Heart left ventricle (tissue), 16 donors: ENCODE data around the gene ZNF146. TPM values are rescaled to one million over a fixed set of nuclear protein-coding genes. Genes with fewer than 3 reads are reported as not detected.
"Not testable (repeated sequence)": the region's sequence is repeated elsewhere in the genome, so short reads cannot be mapped to it uniquely, and the experiment has no call there.

Experiments used
- ATAC-seq, 4 donors: fragments of 200-7000 bp; cut with Tn5 transposase; one replicate each; pipeline ENCODE4 v1.9.1; 2020 to 2022; ENCODE audit warnings: moderate library complexity in 4 of 4, mild to moderate bottlenecking in 3 of 4, moderate number of reproducible peaks in 1 of 4
- DNase-seq, 5 donors: peaks; one replicate each; pipeline ENCODE4 v3.0.0-alpha.2; 2020
- H3K27ac ChIP-seq, 12 donors: fragments of 200-600 bp; sonication (generic) in 4 of 12; one replicate each; pipeline versions ENCODE4 v1.5.0 to v1.8.0; 2016 to 2022; ENCODE audit warnings: mild to moderate bottlenecking in 2 of 12
- H3K27me3 ChIP-seq, 9 donors: fragments of 200-600 bp; sonication (generic) in 2 of 9; one replicate each; pipeline versions ENCODE4 v1.5.1 to v1.8.0; 2016 to 2022; ENCODE audit warnings: mild to moderate bottlenecking in 3 of 9
- H3K36me3 ChIP-seq, 9 donors: fragments of 200-600 bp; sonication (generic) in 2 of 9; one replicate each; pipeline versions ENCODE4 v1.5.0 to v1.8.0; 2018 to 2022; ENCODE audit warnings: mild to moderate bottlenecking in 2 of 9
- H3K4me1 ChIP-seq, 12 donors: fragments of 200-600 bp; sonication (generic) in 4 of 12; one replicate each; pipeline versions ENCODE4 v1.5.0 to v1.8.0; 2016 to 2022; ENCODE audit warnings: mild to moderate bottlenecking in 3 of 12
- H3K4me3 ChIP-seq, 12 donors: fragments of 200-600 bp; sonication (generic) in 4 of 12; one replicate each; pipeline versions ENCODE4 v1.5.0 to v1.8.0; 2017 to 2022; ENCODE audit warnings: mild to moderate bottlenecking in 9 of 12, moderate library complexity in 4 of 12
- H3K9me3 ChIP-seq, 12 donors: fragments of 200-600 bp; sonication (generic) in 4 of 12; one replicate each; pipeline versions ENCODE4 v1.5.0 to v1.8.0; 2016 to 2022; ENCODE audit warnings: mild to moderate bottlenecking in 1 of 12
- CTCF ChIP-seq, 12 donors: fragments of 200-600 bp; sonication (generic) in 4 of 12; IDR thresholded peaks; one replicate each; pipeline versions ENCODE4 v1.5.0 to v1.8.0; 2018 to 2022; ENCODE audit warnings: antibody characterized with exemption in 12 of 12, mild to moderate bottlenecking in 5 of 12
- POLR2A ChIP-seq, 2 donors: fragments of 450-650 bp; IDR thresholded peaks; one replicate each; pipeline ENCODE4 v1.6.1; 2017; ENCODE audit warnings: antibody characterized with exemption in 2 of 2, mild to moderate bottlenecking in 2 of 2, moderate library complexity in 2 of 2
- WGBS, 4 donors: extraction: QIAGEN DNeasy Blood & Tissue Kit in 2 of 4; methylation state at CpG; one replicate each; pipeline versions ENCODE4 v1.1.5 to v1.1.7; 2013 to 2018; 5-methylcytosine and 5-hydroxymethylcytosine counted together
- intact Hi-C, 10 donors: fragments of 100-400 bp; cut with DNase I; formaldehyde crosslinking; loops; one replicate each; pipeline versions ENCODE4 v1.11.1 to v1.14.2; 2022
- polyA plus RNA-seq, 2 donors: library from polyadenylated mRNA; stranded (reverse); fragments of 200-250 nt; gene quantifications; one replicate each; pipeline ENCODE4 v1.2.3, GENCODE V29; 2013
- total RNA-seq, 9 donors: library from RNA; depleted of rRNA in 2 of 9; stranded (reverse); fragments of >200 nt in 2 of 9; fragmentation: NEBNext Ultra II Directional in 3 of 9; extraction: Animal tissue kit (Norgen Biotek cat#: 25700) in 3 of 9; gene quantifications; one replicate each; pipeline versions ENCODE4 v1.1.0 to v1.2.4, GENCODE V29; 2016 to 2023
- donor health status: ischemic (EF 13 %, LVEDD 7.1; RV severe dilation, severe dysfunction).
- donor health status: healthy with polysubstance abuse.
- donor health status: DM: no; HTN: yes; CAD: no.
- donor health status: DM: no; HTN: no; CAD: no.
- donor health status: ischemic (EF 25% LVEDD 6.9; RV normal size, moderate dysfunction).
- donor health status: ischemic (EF 25% LVEDD 5.7; RV mildly dilated, moderate dysfunction).
- donor health status: healthy.
- donor health status: DM: yes; HTN: yes; CAD: no.
- donor health status: ischemic (EF 35%, LVEDD 5.7; RV mildly dilated, moderate dysfunction).
- donor health status: nonischemic (EF 11% LVEDD 7.7; RV severe dilation, severe dysfunction).
- donor health status: DM: yes; HTN: yes; CAD: no.
- donor health status: PGD.
- donor health status: ischemic (EF 29% LVEDD 5.4; RV normal size, mild dysfunction).
- donor health status: nonischemic (EF 23%, LVEDD 6.1; RV moderate dilation, normal function).

The ZNF146 gene
- total and polyA plus RNA-seq, 11 donors = 14.1 to 53.7 (median 35.1) TPM

- DNase-seq (no peak), ATAC-seq (no peak)
- WGBS, 4 donors = 80 to 92% (median 91%) methylated on average over 4 of the region's 4 CpGs
- no peak overlapping the region for H3K4me3 ChIP-seq
- TF ChIP-seq POLR2A (IDR thresholded peaks at IDR 0.05) = no peak
- TF ChIP-seq CTCF (IDR thresholded peaks at IDR 0.05) = no peak
- H3K9me3 ChIP-seq = no peaks in the 10 kb centered on the region
- peaks cover under 1 to 42% (median 22%) of the 10 kb centered on the region in 12 donors for H3K4me1 ChIP-seq
- no peaks in the 10 kb centered on the region for H3K27me3 ChIP-seq
- peaks cover 0 to 62% (median 55%) of the 10 kb centered on the region in 9 donors for H3K36me3 ChIP-seq
- intact Hi-C loops = no loop called here
- no peak overlapping the region for H3K27ac ChIP-seq
Observed at GRCh38 chr19:36221474-36221873, 6.6 kb downstream of the ZNF146 start.

DNA sequence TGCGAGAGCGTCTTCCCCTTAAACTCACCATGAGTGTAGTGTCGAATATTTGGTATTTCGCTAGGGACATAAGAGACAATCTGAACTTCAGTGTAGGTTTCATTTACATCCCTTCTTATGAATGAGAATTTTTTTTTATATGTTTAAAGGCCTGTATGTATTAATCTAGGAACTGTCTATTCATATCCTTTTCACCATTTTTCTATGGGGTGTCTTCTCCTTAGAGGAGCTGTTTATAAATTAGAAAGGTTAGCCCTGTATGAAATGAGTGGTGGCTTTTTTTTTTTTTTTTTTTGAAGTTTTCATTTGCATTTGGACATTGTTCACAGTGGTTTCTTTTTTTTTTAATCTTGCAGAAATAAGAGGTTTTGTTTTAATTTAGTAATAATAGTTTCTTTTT is 7.6 kb downstream of the ZNF146 start:
- no peak for DNase-seq
- Histone ChIP-seq H3K9me3 (no peaks in the 10 kb centered on the region), H3K4me3 (no peak overlapping the region), H3K27me3 (no peaks in the 10 kb centered on the region), H3K4me1 (peaks cover 0 to 33% (median 21%) of the 10 kb centered on the region in 12 donors), H3K36me3 (peaks cover 0 to 72% (median 64%) of the 10 kb centered on the region in 9 donors), H3K27ac (no peak overlapping the region)
- WGBS, 4 donors = 98 to 99% (median 98%) methylated on average over 4 of the region's 4 CpGs
- ATAC-seq = no peak
- TF ChIP-seq POLR2A (IDR thresholded peaks at IDR 0.05) (no peak), CTCF (IDR thresholded peaks at IDR 0.05) (no peak)
- intact Hi-C loops = no loop called here

- no peak for DNase-seq
- H3K36me3 ChIP-seq = peaks cover 0 to 89% (median 80%) of the 10 kb centered on the region in 9 donors
- TF ChIP-seq CTCF (IDR thresholded peaks at IDR 0.05) (no peak), POLR2A (IDR thresholded peaks at IDR 0.05) (no peak)
- H3K4me1 ChIP-seq = peaks cover 0 to 27% (median 19%) of the 10 kb centered on the region in 12 donors
- H3K27ac ChIP-seq = peak overlapping the region in 2 of 12 donors; percentile 6 to 64
- H3K27me3 ChIP-seq = no peaks in the 10 kb centered on the region
- H3K9me3 ChIP-seq = no peaks in the 10 kb centered on the region
- WGBS, 4 donors = 37 to 48% (median 38%) methylated on average over 5 of the region's 5 CpGs
- ATAC-seq = no peak
- intact Hi-C loops = no loop called here
- no peak overlapping the region for H3K4me3 ChIP-seq
Observed at GRCh38 chr19:36225219-36225892, 10.4 kb downstream of the ZNF146 start.

DNA sequence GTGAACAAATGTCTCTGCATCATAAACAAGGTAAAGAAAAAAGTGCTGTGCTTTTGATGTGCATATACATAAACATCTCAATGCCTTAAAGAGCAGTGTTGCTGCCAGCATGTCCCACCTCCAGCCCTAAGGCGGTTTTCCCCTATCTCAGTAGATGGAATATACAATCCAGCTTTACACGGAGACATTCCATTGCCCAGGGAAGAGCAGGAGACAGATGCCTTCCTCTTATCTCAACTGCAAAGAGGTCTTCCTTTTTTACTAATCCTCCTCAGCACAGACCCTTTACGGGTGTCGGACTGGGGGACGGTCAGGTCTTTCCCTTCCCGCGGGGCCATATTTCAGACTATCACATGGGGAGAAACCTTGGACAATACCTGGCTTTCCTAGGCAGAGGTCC is 18.7 kb downstream of the ZNF146 start:
- H3K27me3 ChIP-seq, intact Hi-C loops, H3K4me1 ChIP-seq, ATAC-seq, DNase-seq, H3K27ac ChIP-seq, H3K4me3 ChIP-seq: not testable (repeated sequence)
- Histone ChIP-seq H3K36me3 (peaks cover 9 to 100% (median 97%) of the 10 kb centered on the region in 9 donors), H3K9me3 (peaks cover 0 to 61% (median 0%) of the 10 kb centered on the region in 12 donors)
- 60 to 85% (median 72%) methylated on average over 7 of the region's 7 CpGs for WGBS, 4 donors
